Measurements from ENCODE around the gene P3H1.
"Not testable (repeated sequence)": the region's sequence is repeated elsewhere in the genome, so short reads cannot be mapped to it uniquely, and the experiment has no call there.

Gene P3H1

GRCh38 chr1:42742617-42743316 is 24.1 kb downstream of the P3H1 start:
- DNase-seq = no peak

- DNase-seq = no peak
Measured at GRCh38 chr1:42742141-42742540, 24.7 kb downstream of the P3H1 start.

- DNase-seq = no peak
Measured at GRCh38 chr1:42741706-42742105, 25.1 kb downstream of the P3H1 start.

- no peak for DNase-seq
Measured at GRCh38 chr1:42740851-42741580, 25.8 kb downstream of the P3H1 start.

- no peak for DNase-seq
Measured at GRCh38 chr1:42739753-42740700, 26.8 kb downstream of the P3H1 start, which contains the start of gene CLDN19. TSS of gene CLDN19 (minus strand) at chr1:42740236. CDS start at chr1:42740063, 173 bp downstream.

- DNase-seq = no peak
Measured at GRCh38 chr1:42738678-42739226, 28.1 kb downstream of the P3H1 start.

GRCh38 chr1:42737986-42738677 is 28.7 kb downstream of the P3H1 start:
- no peak for DNase-seq

GRCh38 chr1:42737257-42737656 is 29.6 kb downstream of the P3H1 start:
- DNase-seq = no peak

- DNase-seq = no peak
Measured at GRCh38 chr1:42736571-42737200, 30.1 kb downstream of the P3H1 start.

- no peak for DNase-seq
Measured at GRCh38 chr1:42736152-42736551, 30.7 kb downstream of the P3H1 start.

- no peak for DNase-seq
Measured at GRCh38 chr1:42735477-42736105, 31.2 kb downstream of the P3H1 start.

GRCh38 chr1:42735056-42735455 is 31.8 kb downstream of the P3H1 start:
- DNase-seq = no peak

GRCh38 chr1:42734201-42735035 is 32.4 kb downstream of the P3H1 start:
- no peak for DNase-seq

GRCh38 chr1:42733415-42734200 is 33.2 kb downstream of the P3H1 start:
- no peak for DNase-seq

- no peak for DNase-seq
Measured at GRCh38 chr1:42732126-42732680, 34.6 kb downstream of the P3H1 start.

- DNase-seq = no peak
Measured at GRCh38 chr1:42731585-42731984, 35.2 kb downstream of the P3H1 start.

GRCh38 chr1:42730988-42731387 is 35.8 kb downstream of the P3H1 start:
- peak; percentile 29 for DNase-seq

GRCh38 chr1:42730002-42730401 is 36.8 kb downstream of the P3H1 start:
- no peak for DNase-seq

GRCh38 chr1:42725820-42726219 is 41.0 kb downstream of the P3H1 start:
- DNase-seq = not testable (repeated sequence)

All from COR-L47 (cell line).